ELF-1 (cell line): ENCODE measurements around the gene ACAP1.

Experiments used
- DNase-seq: peaks from one replicate; pipeline ENCODE4 v3.0.0-alpha.2; 2016; ENCODE audit warnings: low read depth, low spot score

The ACAP1 gene, protein sequence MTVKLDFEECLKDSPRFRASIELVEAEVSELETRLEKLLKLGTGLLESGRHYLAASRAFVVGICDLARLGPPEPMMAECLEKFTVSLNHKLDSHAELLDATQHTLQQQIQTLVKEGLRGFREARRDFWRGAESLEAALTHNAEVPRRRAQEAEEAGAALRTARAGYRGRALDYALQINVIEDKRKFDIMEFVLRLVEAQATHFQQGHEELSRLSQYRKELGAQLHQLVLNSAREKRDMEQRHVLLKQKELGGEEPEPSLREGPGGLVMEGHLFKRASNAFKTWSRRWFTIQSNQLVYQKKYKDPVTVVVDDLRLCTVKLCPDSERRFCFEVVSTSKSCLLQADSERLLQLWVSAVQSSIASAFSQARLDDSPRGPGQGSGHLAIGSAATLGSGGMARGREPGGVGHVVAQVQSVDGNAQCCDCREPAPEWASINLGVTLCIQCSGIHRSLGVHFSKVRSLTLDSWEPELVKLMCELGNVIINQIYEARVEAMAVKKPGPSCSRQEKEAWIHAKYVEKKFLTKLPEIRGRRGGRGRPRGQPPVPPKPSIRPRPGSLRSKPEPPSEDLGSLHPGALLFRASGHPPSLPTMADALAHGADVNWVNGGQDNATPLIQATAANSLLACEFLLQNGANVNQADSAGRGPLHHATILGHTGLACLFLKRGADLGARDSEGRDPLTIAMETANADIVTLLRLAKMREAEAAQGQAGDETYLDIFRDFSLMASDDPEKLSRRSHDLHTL

DNA sequence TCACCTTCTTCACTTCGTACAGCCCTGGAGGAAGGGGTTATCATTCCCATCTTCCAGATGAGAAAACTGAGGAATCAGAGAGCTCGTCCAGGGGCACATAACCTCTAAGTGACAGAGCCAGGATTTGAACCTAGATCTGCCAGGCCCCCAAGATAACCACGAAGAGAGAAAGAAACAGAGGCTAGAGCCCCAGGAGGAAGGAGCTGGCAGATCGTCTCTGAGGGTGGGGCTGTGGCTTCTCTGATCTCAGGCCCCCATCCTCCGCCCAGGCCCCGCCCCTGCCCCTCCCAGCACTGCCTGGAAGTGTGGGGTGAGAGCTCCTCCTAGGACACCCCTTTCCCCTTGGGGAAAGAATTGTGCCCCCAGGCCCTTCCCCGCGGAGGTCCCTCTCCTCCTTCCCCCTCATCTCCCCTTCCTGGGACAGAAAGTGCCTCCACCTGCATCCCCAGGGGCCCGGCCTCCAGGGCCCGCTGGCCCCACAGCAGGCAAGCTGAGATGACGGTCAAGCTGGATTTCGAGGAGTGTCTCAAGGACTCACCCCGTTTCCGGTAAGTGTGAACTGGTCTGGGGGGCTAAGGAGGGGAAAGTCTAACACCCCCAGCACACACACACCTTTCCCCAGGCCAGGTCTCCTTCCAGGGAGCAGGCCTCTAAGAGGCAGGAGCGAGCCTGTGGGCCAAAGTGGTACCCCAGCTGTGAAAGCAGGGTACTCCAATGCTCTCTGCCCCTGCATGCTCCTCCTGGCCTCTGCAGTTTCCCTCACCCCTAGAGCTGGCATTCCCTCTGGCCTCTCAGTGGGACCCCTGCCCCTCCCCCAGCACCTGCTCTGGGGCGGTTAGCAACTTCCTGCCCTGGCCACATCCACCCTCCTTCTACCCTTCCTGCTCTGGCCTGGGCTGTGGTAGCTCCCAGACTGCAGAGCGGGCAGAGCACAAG, at the start of gene ACAP1:
TSS of gene ACAP1 (plus strand) at position 290 of the 936 bp plus-strand sequence. CDS start at position 496, 206 bp downstream.
- no peak for DNase-seq

DNA sequence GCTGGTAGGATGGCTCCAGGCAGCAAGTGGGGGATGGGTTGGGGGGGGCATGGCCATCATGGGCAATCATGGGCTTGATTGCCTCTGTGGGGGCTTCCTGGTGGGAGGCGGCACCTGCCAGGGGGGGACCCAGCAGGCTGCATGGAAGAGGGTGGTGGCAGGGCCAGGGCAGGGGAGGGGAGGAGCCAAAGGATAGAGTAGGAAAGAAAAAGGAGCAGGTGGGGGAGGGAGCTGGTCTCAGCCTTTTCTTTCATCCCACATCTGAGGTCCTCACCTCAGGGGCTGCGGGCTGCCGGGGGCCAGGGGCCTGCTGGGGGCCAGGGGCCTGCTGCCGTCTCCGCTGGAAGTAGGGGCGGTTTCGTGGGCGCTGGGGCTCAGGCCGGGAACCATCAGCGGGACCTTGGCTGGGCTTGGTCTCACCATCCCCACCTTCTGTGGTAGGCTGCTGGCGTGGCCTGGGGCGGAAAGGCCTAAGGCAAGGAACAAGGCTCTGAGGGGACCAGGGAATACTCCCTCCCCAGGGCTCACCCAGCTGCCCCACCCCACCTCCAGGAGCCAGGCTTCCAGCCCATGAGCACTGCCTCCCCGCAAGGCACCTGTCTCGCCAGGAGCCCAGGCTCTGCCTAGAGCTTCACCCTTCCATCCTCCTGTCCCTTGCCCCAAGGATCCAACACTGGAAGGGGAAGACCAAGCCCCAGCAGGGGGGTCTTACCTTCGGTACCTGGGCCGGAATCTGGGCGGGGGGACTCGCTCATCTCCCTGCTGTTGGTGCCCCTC, 46.9 kb upstream of the ACAP1 start:
- no peak for DNase-seq

DNA sequence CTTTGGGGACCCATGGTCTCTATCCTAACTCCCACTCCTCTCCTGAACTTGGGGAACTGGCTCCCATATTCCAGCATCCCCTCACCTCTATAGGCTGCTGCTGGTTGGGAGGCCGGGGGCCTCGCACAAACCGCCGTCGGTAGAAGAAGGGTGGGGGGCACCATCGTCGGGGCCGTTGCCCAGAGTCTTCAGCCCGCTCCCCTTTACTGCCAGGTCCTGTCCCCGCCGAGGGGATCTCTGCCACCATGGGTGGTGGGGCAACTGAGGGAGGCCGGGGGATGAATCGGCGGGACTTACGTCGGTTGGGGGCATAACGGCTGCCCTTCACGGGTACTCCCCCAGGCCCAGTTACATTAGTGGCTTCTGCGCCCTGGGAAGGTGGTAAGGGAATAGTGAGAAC, 46.2 kb upstream of the ACAP1 start:
- DNase-seq, result no peak

DNA sequence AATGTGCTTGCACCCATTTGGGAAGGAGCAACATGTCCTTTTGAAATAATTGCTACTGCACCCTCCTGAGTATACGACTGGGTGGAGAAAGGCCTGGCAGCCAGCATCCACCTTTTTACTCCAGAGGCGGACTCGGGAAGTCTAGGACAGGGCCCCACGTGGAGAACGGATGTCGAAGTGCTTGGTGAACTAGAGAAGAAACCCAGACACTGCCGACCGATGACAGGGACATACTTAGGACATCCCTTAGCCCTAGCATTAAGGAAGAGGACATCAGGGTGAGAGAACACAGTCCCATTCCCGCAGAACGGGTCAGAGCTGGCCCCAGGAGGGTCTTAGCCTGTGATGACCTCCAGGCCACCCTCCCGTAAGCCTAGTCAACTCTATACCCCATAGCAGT, 45.6 kb upstream of the ACAP1 start:
- no peak for DNase-seq

DNA sequence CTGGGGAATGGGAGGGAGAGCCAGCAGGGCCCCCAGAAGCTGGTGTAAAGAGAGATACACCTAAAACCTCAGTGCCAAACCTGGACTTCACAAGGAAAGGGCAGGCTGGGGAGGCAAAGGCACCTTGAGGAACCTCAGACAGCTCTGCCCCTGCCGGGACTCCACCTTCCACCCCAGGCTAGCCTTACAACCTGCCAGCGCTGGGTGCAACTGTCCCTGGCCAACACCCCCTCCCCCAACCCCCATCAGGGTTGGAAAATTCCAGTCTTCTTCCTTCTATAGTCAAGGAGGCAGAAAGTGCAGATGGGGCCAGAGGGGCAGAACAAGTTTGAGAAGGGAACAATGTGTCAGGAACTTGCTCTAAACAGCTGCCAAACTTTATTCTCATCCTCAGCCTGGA, 44.1 kb upstream of the ACAP1 start:
- DNase-seq, result no peak

DNA sequence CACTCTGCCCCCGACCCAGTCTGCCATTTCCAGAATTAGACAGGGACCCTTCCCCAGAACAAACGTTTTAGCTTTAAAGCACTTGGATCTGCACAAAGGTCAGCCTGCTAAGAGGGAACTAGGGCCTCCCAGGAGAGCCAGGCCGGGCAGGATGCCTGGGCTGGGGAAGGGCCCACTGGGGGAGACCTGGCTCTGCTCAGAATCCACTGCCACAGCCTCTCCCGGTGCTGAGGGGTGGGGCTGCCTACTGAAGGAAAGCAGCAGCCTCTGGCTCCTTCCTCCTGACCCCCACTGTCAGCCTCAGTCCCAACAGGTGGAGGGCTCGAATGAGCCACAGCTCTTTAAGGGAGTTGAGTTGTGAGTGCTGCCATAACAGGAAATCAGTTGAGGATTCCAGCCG, 43.6 kb upstream of the ACAP1 start:
- DNase-seq, result no peak

DNA sequence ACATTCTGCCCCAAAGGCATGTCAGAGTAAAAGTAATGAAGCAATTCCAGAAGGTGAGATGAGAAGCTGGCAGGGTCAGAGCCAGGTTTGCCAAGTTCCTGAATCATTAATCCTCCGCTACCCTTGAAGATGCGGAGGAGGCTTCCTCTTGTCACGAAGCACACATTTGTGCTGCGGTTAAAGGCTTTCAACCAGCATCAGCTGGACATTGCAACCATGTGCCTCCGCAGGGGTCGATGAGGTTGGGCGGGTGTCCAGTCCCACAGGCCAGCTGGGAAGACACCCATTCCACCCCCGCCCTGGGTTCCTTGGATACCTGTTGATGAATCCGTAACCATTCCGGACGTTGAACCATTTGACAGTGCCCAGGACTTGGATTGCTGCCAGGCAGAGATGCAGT, 43.2 kb upstream of the ACAP1 start:
- no peak for DNase-seq

DNA sequence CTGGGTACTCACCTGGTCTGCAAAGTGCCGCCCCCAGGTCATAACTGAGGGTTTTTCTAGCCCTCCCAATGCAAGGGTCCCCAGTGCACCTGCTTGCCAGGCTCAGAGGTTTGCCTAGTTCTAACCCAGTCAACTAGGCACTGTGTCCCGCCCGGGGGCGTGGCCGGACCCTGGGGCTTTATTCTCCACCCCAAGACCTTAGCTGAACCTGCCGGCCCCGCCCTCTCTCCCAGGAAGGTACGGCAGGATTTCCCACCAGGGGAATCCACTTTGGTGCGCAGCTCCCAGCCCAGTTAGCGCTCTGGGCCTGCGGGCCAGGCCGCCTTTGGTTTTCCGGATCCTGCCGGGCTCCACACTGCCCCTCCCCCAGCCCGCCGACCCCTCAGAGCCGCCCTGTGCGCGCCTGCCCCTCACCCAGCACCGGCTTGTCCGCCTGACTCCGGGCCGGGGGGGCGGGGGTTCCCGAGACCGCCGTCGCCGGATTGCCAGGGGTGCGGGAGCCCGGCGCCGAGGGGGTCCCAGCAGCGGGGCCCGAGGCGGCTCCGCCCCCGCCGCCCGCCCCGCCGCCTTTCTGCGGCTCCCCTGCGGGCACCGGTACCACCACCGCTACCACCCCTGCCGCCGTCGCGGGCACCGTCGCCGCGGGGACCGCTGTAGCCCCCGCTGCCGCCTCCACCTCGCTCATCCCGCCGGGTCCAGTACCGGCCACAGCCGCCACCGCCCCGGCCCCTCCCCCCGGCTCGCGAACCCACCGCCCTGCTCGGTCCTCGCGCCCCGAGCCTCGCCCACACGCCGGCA, 42.3 kb upstream of the ACAP1 start:
- peak; percentile 79 for DNase-seq

DNA sequence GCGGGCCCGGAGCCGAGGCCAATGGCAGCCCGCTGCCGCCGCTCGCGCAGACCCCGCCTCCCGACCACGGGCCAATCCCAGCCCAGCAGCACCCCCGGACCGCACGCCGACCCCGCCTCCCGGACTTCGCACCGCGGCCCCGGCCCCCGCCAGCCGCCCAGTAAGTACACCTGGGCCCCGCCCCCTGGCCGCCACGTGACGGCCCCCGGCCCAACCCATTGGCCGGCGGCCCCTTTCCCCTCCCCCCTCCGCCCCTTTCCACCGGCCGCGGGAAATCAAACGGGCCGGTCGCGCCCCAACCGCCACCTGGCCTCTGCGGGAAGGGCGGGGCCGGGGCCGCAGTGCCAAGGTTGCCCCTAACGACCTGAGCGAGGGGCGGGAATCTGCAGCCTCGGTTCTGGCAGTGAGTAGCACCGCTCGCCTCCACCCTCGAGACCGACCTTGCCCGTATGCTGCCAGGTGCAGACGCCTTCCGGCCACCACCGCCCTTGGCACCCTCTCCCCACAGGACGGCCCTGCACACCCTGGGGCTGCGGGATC, 41.6 kb upstream of the ACAP1 start, which contains the start of gene YBX2:
TSS of gene YBX2 (minus strand) at position 26 of the 540 bp plus-strand sequence. CDS start 139 bp downstream, outside the sequence.
- DNase-seq, result peak; percentile 85

DNA sequence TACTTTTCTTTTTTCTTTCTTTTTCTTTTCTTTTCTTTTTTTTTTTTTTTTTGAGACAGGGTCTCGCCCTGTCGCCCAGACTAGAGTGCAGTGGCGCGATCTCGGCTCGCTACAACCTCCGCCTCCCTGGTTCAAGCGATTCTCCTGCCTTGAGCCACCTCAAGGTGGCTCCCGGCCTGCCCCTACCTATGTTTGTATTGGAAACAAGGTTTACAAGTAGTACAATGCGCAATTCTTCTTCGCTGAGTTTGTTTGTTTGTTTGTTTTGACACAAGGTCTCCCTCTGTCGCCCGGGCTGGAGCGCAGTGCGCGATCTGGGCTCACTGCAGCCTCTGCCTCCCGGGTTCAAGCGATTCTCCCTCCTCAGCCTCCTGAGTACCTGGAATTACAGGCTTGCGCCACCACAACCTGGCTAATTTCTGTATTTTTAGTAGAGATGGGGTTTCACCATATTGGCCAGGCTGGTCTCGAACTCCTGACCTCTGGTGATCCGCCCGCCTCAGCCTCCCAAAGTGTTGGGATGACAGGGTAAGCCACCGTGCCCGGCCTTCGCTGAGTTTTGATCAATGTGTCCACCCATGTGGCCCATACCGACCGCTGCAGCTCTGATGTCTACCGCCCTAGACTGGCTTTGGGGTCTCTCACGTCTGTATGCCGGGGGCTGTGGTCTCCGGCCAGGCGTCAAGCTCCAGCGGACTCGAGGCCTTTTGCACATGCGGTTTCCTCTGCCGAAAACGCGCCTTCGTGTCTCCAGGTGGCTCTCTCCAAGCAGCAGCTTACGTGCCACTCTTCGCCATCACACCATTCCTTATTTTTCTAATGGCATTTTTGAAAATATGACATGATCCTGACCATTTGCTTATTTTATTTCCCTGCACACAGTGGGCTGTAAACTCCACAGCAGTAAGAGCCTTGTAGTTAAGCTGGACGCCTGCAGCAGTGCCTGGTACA, 40.8 kb upstream of the ACAP1 start:
- DNase-seq, result peak; percentile 58

DNA sequence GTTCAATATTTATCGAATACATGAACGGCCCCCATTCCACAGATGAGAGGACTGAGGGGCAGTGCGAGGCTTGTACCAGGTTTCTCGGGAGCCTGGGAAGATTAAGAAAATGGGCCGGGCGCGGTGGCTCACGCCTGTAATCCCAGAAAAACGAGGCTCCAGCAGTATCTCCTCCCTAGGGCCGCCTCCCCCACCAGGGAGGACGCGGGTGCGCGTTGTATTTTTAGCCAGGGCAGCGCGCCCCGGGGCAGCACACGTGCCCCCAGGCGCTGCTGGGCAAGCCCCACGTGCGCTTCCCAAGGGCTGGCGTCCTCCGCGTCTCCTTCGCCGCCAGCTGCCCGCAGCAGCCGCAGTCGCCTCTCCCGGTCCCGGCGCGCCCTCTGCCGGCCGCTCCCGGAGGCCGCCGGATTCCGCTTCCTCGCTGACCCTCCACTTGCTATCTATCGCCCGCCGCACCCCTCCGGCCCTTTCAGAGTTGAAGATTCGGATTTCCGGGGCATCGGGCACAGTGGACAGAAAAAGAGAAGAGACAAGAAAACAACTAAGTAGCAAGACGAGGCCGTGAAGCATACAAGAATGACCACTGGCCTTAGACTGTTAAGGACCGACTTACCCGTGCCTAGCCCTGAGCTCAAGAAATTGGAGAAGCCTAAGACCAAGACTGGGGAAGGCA, 40.0 kb upstream of the ACAP1 start:
- peak; percentile 97 for DNase-seq

DNA sequence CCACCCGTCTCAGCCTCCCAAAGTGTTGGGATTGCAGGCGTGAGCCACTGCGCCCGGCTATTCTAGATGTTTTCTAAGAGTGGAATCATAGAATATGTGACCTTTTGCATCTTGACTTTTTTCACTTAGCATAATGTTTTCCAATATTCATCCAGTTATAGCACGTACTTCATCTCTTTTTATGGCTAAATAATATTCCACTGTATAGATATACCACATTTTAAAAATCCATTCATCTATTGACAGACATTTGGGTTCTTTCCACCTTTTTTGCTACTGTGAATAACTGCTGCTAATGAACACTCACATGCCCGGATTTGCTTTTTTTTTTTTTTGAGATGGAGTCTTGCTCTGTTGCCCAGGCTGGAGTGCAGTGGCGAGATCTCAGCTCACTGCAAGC, 32.1 kb upstream of the ACAP1 start:
- no peak for DNase-seq

DNA sequence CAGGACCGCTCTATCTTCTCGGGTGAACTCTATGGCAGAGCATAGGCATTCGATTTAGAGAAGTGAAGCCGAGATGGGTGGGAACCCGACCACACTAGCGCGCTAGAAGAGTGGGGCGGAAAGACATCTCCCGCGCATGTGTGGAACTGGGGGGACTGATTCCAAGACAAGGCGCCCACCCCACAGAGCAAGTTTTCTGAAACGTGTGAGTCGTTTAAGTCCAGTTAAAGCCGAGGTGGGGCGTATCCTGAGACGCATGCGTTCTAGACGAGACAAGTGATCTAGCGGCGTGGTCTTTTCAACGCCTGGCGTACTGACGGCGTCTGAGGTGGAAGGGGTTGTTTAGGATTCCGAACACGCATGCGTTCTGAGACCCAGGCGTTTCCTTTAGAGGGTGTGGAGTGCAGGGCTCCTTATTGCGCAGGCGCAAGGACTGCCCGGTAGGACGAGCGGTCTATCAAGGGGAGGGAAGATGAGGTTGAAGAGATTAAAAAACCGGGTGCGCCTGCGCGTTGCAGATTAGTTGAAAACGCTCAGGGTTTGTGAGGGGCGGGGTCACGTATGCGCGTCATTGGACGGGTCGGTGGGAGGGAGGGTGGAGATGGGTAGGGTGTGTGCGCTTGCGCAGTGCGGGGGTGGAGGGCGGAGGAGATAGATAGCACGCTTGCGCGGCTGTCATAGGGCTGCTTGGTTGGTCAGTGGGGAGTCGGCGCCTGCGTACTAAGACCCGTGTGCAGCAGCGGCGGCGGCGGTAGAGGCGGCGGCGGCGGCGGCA, 29.2 kb upstream of the ACAP1 start, which contains the start of gene EIF5A:
TSS of gene EIF5A (plus strand) at position 718 of the 775 bp plus-strand sequence. CDS start 2,008 bp downstream, outside the sequence.
- DNase-seq, result peak; percentile 100

DNA sequence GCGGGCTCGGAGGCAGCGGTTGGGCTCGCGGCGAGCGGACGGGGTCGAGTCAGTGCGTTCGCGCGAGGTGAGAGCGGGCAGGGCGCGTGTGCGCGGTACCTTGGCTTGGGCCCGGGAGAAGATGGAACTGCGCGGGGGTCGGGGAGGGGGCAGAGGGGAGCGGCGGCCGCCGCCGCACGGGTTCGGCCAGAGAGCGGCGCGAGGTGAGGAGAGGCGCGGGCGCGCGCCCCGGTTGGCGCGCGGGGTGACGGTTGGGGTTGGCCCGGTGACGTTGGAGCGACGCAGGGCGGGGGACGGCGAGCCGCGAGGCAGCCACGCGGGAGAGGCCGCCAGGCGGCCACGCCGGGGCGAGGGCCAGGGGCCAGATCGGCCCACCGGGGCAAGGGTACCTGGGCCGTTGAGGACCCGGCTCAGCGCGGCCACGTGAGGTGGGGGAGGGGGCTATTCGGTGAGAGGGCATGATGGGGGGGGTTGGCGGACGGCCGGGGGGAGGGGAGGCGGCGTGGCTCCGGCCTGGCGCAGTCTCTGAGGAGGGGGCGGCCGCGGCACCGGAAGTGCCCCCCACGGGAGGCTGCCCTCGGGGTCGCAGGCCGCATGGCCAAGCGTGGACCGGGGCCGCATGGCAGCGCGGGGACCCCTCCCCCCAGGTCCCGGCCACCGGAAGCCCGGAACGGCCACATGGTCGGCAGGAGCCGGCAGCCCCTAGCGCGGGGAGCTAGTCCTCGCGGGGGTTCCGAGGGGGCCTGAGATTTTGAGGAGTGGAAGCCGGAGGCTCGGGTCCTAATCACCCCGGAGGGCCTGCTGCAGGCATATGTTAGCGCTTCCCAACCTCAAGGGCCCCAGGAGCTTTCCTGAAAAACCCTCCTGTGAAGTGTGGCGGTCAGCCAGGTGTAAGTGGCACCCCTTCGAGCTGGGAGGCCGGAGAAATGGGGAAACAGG, 28.4 kb upstream of the ACAP1 start:
- peak; percentile 50 for DNase-seq

DNA sequence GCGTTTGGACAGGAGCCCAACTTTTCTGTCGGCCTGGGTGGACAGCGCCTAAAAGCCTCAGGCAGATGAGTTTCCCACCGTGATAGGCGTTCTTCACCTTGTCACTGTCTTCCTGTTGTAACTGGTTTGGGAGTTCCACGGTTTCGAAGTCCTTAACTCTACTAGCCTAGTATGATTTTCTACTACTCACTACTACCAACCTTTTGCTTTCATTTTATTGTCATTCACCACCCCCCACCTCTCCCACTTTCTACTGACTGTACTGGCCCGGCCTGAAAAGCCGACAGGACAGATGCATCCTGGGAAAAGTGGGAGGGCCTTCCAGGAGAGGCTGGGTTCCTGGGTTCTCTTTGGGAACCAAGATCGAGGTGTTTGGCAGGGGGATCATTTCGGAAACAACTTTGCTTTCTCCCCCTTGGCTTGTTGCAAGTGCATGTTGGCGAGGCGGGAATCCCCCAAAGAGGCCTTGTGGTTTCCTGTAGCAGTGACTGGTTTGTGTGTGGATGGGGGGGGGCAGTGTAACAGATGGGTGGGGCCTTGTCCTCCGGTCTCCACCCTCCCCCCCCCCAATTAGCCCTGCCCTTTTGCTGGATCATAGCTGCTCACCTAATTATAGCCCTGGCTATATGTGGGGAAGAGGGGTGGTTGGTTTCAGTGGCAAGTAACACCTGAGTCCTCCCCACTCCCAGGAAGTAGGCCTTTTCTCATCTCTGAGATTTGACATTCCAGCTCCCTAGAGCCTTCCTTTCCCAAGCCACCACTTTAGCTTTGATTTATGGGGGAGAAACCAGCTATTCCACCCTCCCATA, 27.5 kb upstream of the ACAP1 start:
- peak; percentile 75 for DNase-seq
